Measurements from ENCODE around the gene ARPP21.
A peak's percentile ranks its signal among the peaks of the same experiment; 100 is the strongest.

ARPP21 gene

DNA sequence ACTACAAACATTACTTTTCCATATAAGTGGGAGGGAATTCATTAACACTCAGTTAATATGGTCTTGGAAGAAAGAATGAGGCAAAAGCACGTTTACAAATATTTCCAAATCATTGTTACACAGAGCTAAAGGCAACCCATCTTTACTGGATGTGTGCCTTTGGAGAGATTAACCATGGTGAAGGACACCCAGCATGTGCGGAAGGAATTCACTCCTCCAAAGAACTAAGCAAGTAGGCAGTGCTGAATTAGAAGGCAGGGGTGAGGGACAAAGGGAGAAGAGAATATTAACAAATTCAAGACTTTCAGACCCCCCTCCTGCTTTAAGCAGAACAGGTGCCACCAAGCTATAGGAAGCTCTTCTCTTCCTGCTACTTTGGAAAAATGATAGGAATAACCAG, 10.1 kb downstream of the ARPP21 start:
- no peak for DNase-seq (ENCODE audit: low spot score)
- no peak for TF ChIP-seq CTCF (conservative IDR thresholded peaks at IDR 0.05; ENCODE audit: low read depth)
- POLR2A ChIA-PET (ENCODE audit: low non-redundant PET), result no interaction called here
- CTCF ChIA-PET, result no interaction called here
- H3K27ac ChIP-seq, result no peak overlapping the region

DNA sequence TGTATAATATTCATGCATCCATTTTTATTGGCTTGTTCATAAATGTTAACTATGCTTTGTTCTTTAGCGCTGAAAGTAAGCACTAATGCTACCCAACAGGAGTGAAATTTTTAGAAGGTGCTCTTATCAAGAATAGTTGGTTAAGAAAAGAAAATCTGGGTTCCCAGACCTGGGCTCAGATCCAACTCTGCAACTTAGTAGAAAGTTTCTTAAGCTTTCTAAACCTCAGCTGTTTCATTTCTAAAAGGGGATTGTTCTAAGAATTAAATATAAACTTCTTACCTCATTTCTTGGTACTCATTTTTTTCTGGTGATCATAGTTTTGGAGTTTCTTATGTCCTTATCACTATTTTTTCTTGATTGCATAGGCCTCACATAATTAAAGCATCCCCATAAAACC, 12.1 kb downstream of the ARPP21 start:
- no peak for TF ChIP-seq CTCF (conservative IDR thresholded peaks at IDR 0.05; ENCODE audit: low read depth)
- POLR2A ChIA-PET (ENCODE audit: low non-redundant PET), result no interaction called here
- no peak overlapping the region for H3K27ac ChIP-seq
- no peak for DNase-seq (ENCODE audit: low spot score)
- CTCF ChIA-PET, result no interaction called here

GRCh38 chr3:35651851-35652250, 12.5 kb downstream of the ARPP21 start:
- CTCF ChIA-PET, result no interaction called here
- TF ChIP-seq CTCF (conservative IDR thresholded peaks at IDR 0.05; ENCODE audit: low read depth), result no peak
- H3K27ac ChIP-seq, result no peak overlapping the region
- POLR2A ChIA-PET (ENCODE audit: low non-redundant PET), result no interaction called here
- DNase-seq (ENCODE audit: low spot score), result no peak

DNA sequence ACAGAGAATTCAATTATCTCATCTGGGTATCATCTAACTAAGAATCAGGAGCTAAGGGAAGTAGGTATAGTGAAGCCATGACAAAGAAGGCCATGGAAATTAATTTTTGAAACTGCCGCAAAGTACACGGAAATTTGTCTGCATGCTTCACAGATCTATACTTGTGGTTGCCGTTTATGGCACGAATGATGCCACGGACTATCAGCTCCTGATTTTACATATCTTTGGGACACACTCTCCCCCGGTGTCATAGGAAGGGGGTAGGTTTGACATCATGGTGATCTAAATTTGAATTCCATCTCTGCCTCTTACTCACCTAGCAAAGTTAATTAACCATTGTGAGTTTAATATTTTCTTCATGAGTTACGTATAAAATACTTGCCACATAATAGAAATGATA, 14.0 kb downstream of the ARPP21 start:
- ChIA-PET CTCF (no interaction called here), POLR2A (ENCODE audit: low non-redundant PET) (no interaction called here)
- no peak for DNase-seq (ENCODE audit: low spot score)
- H3K27ac ChIP-seq, result no peak overlapping the region
- TF ChIP-seq CTCF (conservative IDR thresholded peaks at IDR 0.05; ENCODE audit: low read depth), result no peak

DNA sequence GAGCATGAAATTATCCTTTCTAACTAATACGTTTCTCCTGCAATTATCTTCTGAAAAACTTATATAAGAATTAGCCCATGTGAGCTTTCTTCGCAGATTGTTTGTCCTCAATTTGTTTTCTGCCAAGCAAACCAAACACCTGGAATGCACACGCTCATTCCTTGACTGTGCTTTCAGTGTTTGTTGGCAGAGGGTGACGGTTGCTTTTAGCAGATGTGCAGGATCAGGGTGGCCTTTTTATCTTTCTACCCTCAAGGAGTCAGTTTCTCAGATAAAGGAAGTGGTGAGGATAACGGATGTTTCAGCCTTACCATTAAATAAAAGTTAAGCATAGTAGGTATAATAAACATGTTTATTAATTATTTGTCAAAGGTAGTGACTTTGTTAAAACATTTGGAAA, 15.2 kb downstream of the ARPP21 start:
- no peak for DNase-seq (ENCODE audit: low spot score)
- ChIA-PET POLR2A (ENCODE audit: low non-redundant PET) (no interaction called here), CTCF (no interaction called here)
- TF ChIP-seq CTCF (conservative IDR thresholded peaks at IDR 0.05; ENCODE audit: low read depth), result no peak
- H3K27ac ChIP-seq, result no peak overlapping the region

- ChIA-PET CTCF (interaction anchor here (1.2 kb wide), 1 partner anchor 13 kb away, joined by 3 read pairs; no protein-coding TSS in a partner anchor), POLR2A (ENCODE audit: low non-redundant PET) (no interaction called here)
- no peak for TF ChIP-seq CTCF (conservative IDR thresholded peaks at IDR 0.05; ENCODE audit: low read depth)
- H3K27ac ChIP-seq, result no peak overlapping the region
- DNase-seq (ENCODE audit: low spot score), result no peak
Observed at GRCh38 chr3:35658686-35659085, 19.4 kb downstream of the ARPP21 start.

GRCh38 chr3:35659768-35660167, 20.4 kb downstream of the ARPP21 start:
- TF ChIP-seq CTCF (conservative IDR thresholded peaks at IDR 0.05; ENCODE audit: low read depth), result peak; percentile 15; the same call in 1 of the 2 replicates
- CTCF ChIA-PET, result interaction anchor here (1.2 kb wide), 1 partner anchor 12 kb away, joined by 3 read pairs; no protein-coding TSS in a partner anchor
- no peak overlapping the region for H3K27ac ChIP-seq
- DNase-seq (ENCODE audit: low spot score), result no peak
- POLR2A ChIA-PET (ENCODE audit: low non-redundant PET), result no interaction called here

Data from RWPE1 (cell line).